Panc1 (cell line): ENCODE data around the gene PRODH2.

Source experiments
- POLR2AphosphoS5 ChIP-seq: IDR thresholded peaks from 2 replicates; pipeline ENCODE4 v1.6.1; 2012; ENCODE audit warnings: mild to moderate bottlenecking, low read depth, low read length, moderate library complexity
- SIN3A ChIP-seq: IDR thresholded peaks from 2 replicates; pipeline ENCODE4 v1.6.1; 2012; ENCODE audit warnings: low read depth, mild to moderate bottlenecking, low read length, moderate library complexity, borderline replicate concordance; ENCODE audit not compliant: insufficient read depth
- TF ChIP-seq, protein P1 (sequence below): fragments of 450-650 bp; IDR thresholded peaks from 2 replicates; pipeline ENCODE4 v1.5.1; 2017; ENCODE audit warnings: mild to moderate bottlenecking
- TF ChIP-seq, protein P2 (sequence below), 2 experiments: IDR thresholded peaks; 2 replicates each; pipeline ENCODE4 v1.6.1; 2011 to 2012; ENCODE audit warnings: low read depth in 2 of 2, control low read depth in 1 of 2, low read length in 1 of 2, mild to moderate bottlenecking in 1 of 2, moderate library complexity in 1 of 2; ENCODE audit not compliant: insufficient read depth in 1 of 2

DNA sequence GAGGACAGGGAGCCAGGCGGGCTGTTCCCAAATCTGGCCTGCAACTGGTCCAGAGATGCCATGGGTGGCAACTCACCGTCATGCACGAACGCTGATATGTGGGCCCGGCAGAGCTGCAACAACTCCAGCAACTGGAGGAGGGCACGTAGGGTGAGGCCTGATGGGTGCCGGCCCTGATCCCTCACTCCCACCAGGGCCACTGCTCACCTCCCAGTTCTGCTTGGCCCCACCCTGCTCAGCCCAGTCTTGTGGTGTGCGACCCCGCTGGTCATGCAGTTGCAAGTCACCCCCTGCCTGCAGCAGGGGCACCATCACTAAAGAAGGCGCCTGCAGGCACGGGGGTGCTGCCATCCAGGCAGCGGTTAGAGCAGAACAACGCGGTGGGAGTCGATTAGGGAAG is 20.3 kb downstream of the PRODH2 start:
- TF ChIP-seq, protein P1, sequence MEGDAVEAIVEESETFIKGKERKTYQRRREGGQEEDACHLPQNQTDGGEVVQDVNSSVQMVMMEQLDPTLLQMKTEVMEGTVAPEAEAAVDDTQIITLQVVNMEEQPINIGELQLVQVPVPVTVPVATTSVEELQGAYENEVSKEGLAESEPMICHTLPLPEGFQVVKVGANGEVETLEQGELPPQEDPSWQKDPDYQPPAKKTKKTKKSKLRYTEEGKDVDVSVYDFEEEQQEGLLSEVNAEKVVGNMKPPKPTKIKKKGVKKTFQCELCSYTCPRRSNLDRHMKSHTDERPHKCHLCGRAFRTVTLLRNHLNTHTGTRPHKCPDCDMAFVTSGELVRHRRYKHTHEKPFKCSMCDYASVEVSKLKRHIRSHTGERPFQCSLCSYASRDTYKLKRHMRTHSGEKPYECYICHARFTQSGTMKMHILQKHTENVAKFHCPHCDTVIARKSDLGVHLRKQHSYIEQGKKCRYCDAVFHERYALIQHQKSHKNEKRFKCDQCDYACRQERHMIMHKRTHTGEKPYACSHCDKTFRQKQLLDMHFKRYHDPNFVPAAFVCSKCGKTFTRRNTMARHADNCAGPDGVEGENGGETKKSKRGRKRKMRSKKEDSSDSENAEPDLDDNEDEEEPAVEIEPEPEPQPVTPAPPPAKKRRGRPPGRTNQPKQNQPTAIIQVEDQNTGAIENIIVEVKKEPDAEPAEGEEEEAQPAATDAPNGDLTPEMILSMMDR: no peak
- no peak for TF ChIP-seq SIN3A
- TF ChIP-seq, protein P2, sequence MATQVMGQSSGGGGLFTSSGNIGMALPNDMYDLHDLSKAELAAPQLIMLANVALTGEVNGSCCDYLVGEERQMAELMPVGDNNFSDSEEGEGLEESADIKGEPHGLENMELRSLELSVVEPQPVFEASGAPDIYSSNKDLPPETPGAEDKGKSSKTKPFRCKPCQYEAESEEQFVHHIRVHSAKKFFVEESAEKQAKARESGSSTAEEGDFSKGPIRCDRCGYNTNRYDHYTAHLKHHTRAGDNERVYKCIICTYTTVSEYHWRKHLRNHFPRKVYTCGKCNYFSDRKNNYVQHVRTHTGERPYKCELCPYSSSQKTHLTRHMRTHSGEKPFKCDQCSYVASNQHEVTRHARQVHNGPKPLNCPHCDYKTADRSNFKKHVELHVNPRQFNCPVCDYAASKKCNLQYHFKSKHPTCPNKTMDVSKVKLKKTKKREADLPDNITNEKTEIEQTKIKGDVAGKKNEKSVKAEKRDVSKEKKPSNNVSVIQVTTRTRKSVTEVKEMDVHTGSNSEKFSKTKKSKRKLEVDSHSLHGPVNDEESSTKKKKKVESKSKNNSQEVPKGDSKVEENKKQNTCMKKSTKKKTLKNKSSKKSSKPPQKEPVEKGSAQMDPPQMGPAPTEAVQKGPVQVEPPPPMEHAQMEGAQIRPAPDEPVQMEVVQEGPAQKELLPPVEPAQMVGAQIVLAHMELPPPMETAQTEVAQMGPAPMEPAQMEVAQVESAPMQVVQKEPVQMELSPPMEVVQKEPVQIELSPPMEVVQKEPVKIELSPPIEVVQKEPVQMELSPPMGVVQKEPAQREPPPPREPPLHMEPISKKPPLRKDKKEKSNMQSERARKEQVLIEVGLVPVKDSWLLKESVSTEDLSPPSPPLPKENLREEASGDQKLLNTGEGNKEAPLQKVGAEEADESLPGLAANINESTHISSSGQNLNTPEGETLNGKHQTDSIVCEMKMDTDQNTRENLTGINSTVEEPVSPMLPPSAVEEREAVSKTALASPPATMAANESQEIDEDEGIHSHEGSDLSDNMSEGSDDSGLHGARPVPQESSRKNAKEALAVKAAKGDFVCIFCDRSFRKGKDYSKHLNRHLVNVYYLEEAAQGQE (IDR thresholded peaks at IDR 0.05; ENCODE audit: insufficient read depth in 1 of 2, low read depth in 2 of 2, low read length in 1 of 2): no peak
- no peak for TF ChIP-seq POLR2AphosphoS5
